Lower leg skin (tissue), 3 donors: ENCODE results near the gene SDK2.

ENCODE experiments used
- POLR2A ChIP-seq, 2 donors: fragments of 450-650 bp; IDR thresholded peaks; one replicate each; pipeline ENCODE4 v1.6.1; 2016 to 2017; ENCODE audit warnings: antibody characterized with exemption in 2 of 2, mild to moderate bottlenecking in 1 of 2, moderate library complexity in 1 of 2
- TF ChIP-seq, protein P1 (sequence below), 3 donors: fragments of 450-650 bp; IDR thresholded peaks; one replicate each; pipeline ENCODE4 v1.5.1; 2016; ENCODE audit warnings: antibody characterized with exemption in 3 of 3, mild to moderate bottlenecking in 3 of 3, moderate library complexity in 2 of 3

DNA sequence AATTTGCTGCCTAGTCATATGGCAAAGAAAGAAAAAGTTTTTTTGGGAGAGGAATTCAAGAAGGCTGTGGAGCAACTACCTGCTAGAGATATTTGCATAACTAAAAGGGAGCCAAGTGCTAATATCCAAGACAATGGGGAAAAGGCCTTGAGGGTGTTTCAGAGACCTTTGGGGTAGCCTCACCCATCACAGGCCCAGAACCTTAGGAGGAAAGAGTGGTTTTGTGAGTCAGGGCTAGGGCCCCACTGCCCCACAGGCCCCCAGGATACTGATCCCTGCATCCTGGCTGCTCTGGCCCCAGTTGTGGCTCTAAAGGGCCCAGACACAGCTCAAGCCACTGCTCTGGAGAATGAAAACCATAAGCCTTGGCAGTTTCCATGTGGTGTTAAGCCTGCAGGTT lies 41.9 kb upstream of the SDK2 start:
- TF ChIP-seq, protein P1, sequence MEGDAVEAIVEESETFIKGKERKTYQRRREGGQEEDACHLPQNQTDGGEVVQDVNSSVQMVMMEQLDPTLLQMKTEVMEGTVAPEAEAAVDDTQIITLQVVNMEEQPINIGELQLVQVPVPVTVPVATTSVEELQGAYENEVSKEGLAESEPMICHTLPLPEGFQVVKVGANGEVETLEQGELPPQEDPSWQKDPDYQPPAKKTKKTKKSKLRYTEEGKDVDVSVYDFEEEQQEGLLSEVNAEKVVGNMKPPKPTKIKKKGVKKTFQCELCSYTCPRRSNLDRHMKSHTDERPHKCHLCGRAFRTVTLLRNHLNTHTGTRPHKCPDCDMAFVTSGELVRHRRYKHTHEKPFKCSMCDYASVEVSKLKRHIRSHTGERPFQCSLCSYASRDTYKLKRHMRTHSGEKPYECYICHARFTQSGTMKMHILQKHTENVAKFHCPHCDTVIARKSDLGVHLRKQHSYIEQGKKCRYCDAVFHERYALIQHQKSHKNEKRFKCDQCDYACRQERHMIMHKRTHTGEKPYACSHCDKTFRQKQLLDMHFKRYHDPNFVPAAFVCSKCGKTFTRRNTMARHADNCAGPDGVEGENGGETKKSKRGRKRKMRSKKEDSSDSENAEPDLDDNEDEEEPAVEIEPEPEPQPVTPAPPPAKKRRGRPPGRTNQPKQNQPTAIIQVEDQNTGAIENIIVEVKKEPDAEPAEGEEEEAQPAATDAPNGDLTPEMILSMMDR (IDR thresholded peaks at IDR 0.05): no peak
- no peak for TF ChIP-seq POLR2A (IDR thresholded peaks at IDR 0.05)
